Smooth muscle cell (in vitro differentiated cells): Measurements from ENCODE around the gene ZNF544. TPM values are rescaled to one million over a fixed set of nuclear protein-coding genes. Genes with fewer than 3 reads are reported as not detected.

Source experiments
- DNase-seq: peaks from one replicate; lab custom pipeline; 2025; ENCODE audit not compliant: unreplicated experiment; lab: John Stamatoyannopoulos, UW
- H2AFZ ChIP-seq: fragments of 200-600 bp; sonication (generic); 2 replicates; pipeline ENCODE4 v1.6.0; 2016; ENCODE audit warnings: antibody characterized with exemption, low read depth, mild to moderate bottlenecking
- H3F3A ChIP-seq: fragments of 200-600 bp; sonication (generic); 2 replicates; pipeline ENCODE4 v1.6.0; 2017; ENCODE audit warnings: antibody characterized with exemption, low read depth
- H3K27ac ChIP-seq: fragments of 200-600 bp; sonication (generic); 2 replicates; pipeline ENCODE4 v1.5.1; 2016; ENCODE audit warnings: low read depth, mild to moderate bottlenecking
- H3K27me3 ChIP-seq: fragments of 200-600 bp; sonication (generic); 2 replicates; pipeline ENCODE4 v1.6.1; 2016; ENCODE audit warnings: low read depth, mild to moderate bottlenecking
- H3K36me3 ChIP-seq: fragments of 200-600 bp; sonication (generic); 2 replicates; pipeline ENCODE4 v1.5.1; 2016; ENCODE audit warnings: low read depth
- H3K4me1 ChIP-seq: fragments of 200-600 bp; sonication (generic); 2 replicates; pipeline ENCODE4 v1.5.1; 2016; ENCODE audit warnings: low read depth
- H3K4me2 ChIP-seq: fragments of 200-600 bp; sonication (generic); 2 replicates; pipeline ENCODE4 v1.6.0; 2016; ENCODE audit warnings: mild to moderate bottlenecking
- H3K4me3 ChIP-seq: fragments of 200-600 bp; sonication (generic); 2 replicates; pipeline ENCODE4 v1.5.1; 2016; ENCODE audit warnings: mild to moderate bottlenecking
- H3K79me2 ChIP-seq: fragments of 200-600 bp; sonication (generic); 2 replicates; pipeline ENCODE4 v1.6.0; 2016; ENCODE audit warnings: low read depth, mild to moderate bottlenecking
- H3K9ac ChIP-seq: fragments of 200-600 bp; sonication (generic); 2 replicates; pipeline ENCODE4 v1.6.0; 2016; ENCODE audit warnings: low read depth
- H3K9me3 ChIP-seq: fragments of 200-600 bp; sonication (generic); replicated peaks from 2 replicates; pipeline ENCODE4 v1.5.1; 2016; ENCODE audit warnings: low read depth
- H4K20me1 ChIP-seq: fragments of 200-600 bp; sonication (generic); 2 replicates; pipeline ENCODE4 v1.6.0; 2016; ENCODE audit warnings: low read depth
- WGBS: methylation state at CpG from one replicate; pipeline ENCODE4 v1.1.7; 2016; ENCODE audit warnings: low lambda C conversion rate; 5-methylcytosine and 5-hydroxymethylcytosine counted together
- polyA plus RNA-seq: library from polyadenylated mRNA; unstranded; fragments of >200 nt; fragmentation: Nextera tagmentation; extraction: Ambion mirVana; gene quantifications from 2 replicates; pipeline ENCODE4 v1.2.1, GENCODE V29; 2016
- total RNA-seq: library from RNA; depleted of rRNA; stranded (reverse); fragments of >200 nt; gene quantifications from 2 replicates; pipeline ENCODE4 v1.2.3, GENCODE V29; 2014
- TF ChIP-seq, protein P1 (sequence below): fragments of 200-600 bp; sonication (generic); IDR thresholded peaks from 2 replicates; pipeline ENCODE4 v1.5.1; 2017; ENCODE audit warnings: borderline replicate concordance, mild to moderate bottlenecking, antibody characterized with exemption; ENCODE audit not compliant: insufficient read depth, poor library complexity, severe bottlenecking

The ZNF544 gene
- total and polyA plus RNA-seq, 2 experiments from 2014 or later: 12.9 to 144 TPM

DNA sequence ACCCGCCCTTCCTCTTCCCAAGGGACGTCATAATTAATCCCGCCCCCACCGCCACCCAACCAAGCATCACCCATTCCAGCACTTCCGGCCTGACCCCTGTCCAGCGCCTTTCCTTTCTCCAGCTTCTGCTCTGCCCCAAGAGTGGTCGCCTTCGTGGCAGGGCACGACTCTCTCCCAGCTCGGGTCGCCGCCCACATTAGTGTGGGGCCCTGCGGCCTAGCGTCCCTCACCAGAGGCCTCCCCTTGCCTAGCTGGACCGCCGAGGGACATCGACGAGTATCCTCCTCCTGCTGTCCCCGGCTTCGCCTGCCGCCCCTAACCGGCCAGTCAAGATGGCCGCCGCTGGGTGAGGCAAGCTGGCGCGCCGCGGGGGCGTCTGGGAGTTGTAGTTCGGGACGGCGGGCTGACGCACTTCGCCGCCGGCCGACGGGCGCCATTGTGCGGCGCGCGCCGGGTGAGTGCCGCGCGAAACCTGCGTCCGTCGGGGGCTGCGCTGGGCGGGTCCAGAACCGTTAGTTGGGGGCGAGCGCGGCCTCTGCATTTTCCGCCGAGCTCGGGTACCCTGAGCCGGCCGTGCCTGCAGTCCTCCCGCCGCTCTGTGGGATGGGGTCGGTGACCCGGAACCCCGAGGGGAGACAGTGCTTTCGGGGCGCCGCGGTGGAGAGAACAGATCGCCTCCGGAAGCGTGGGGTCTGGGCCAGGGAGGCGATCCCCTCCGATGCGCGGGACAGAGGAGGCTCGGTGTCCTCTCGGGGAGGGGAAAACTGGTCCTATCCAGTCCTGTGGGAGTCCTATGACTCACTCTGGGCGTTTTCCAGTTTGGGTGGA, 45.5 kb upstream of the ZNF544 start, which contains the start of gene ZNF274:
Gene ZNF274, plus strand, starts transcription at position 73 of the 828 bp plus-strand sequence. CDS start 905 bp downstream, outside the sequence.
- peak; percentile 81 for DNase-seq
- H3K27ac ChIP-seq: peak within 1 kb of the TSS; percentile 100
- no peaks in the 10 kb centered on the region for H4K20me1 ChIP-seq
- peak within 1 kb of the TSS; percentile 91 for H2AFZ ChIP-seq
- no peaks in the 10 kb centered on the region for H3K4me1 ChIP-seq
- peaks cover 34% of the 10 kb centered on the region for H3K36me3 ChIP-seq
- peaks cover 55% of the 10 kb centered on the region for H3K9me3 ChIP-seq
- no peaks in the 10 kb centered on the region for H3K27me3 ChIP-seq
- peak within 1 kb of the TSS; percentile 99 for H3K9ac ChIP-seq
- WGBS: under 1% methylated on average over 72 of the region's 80 CpGs
- H3F3A ChIP-seq: no peaks in the 10 kb centered on the region
- TF ChIP-seq, protein P1, sequence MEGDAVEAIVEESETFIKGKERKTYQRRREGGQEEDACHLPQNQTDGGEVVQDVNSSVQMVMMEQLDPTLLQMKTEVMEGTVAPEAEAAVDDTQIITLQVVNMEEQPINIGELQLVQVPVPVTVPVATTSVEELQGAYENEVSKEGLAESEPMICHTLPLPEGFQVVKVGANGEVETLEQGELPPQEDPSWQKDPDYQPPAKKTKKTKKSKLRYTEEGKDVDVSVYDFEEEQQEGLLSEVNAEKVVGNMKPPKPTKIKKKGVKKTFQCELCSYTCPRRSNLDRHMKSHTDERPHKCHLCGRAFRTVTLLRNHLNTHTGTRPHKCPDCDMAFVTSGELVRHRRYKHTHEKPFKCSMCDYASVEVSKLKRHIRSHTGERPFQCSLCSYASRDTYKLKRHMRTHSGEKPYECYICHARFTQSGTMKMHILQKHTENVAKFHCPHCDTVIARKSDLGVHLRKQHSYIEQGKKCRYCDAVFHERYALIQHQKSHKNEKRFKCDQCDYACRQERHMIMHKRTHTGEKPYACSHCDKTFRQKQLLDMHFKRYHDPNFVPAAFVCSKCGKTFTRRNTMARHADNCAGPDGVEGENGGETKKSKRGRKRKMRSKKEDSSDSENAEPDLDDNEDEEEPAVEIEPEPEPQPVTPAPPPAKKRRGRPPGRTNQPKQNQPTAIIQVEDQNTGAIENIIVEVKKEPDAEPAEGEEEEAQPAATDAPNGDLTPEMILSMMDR: no peak
- peak within 1 kb of the TSS; percentile 97 for H3K4me3 ChIP-seq
- H3K4me2 ChIP-seq: peak within 1 kb of the TSS; percentile 96
- H3K79me2 ChIP-seq: peaks cover 19% of the 10 kb centered on the region

DNA sequence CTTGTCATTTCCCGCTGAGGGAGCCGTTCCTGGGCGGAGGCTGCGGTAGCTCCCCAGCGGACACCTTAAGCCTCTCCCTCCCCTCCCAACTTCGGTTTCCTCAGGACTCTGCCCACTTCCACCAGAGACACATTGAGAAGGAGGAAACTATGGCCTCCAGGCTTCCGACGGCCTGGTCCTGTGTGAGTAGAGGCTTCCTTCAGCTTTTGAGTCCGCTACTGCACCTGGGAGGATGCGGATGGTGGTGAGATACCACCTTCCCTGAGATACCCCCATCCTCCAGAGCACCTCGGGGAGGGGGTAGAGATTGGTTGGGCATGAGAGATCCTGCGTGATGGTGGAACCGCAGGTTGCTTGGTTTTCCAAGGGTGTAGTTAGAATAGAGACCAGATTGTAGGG, 44.9 kb upstream of the ZNF544 start:
- H3K4me2 ChIP-seq: peak overlapping the region; percentile 96
- H3K4me3 ChIP-seq: peak overlapping the region; percentile 97
- TF ChIP-seq, protein P1: no peak
- H3K9ac ChIP-seq: peak overlapping the region; percentile 99
- H3K36me3 ChIP-seq: peaks cover 36% of the 10 kb centered on the region
- 19% methylated on average over 11 of the region's 13 CpGs for WGBS
- no peaks in the 10 kb centered on the region for H3F3A ChIP-seq
- peaks cover 52% of the 10 kb centered on the region for H3K9me3 ChIP-seq
- no peak for DNase-seq
- H3K27me3 ChIP-seq: no peaks in the 10 kb centered on the region
- no peaks in the 10 kb centered on the region for H3K4me1 ChIP-seq
- H3K79me2 ChIP-seq: peaks cover 20% of the 10 kb centered on the region
- no peaks in the 10 kb centered on the region for H4K20me1 ChIP-seq
- no peak overlapping the region for H2AFZ ChIP-seq
- H3K27ac ChIP-seq: peak overlapping the region; percentile 100

DNA sequence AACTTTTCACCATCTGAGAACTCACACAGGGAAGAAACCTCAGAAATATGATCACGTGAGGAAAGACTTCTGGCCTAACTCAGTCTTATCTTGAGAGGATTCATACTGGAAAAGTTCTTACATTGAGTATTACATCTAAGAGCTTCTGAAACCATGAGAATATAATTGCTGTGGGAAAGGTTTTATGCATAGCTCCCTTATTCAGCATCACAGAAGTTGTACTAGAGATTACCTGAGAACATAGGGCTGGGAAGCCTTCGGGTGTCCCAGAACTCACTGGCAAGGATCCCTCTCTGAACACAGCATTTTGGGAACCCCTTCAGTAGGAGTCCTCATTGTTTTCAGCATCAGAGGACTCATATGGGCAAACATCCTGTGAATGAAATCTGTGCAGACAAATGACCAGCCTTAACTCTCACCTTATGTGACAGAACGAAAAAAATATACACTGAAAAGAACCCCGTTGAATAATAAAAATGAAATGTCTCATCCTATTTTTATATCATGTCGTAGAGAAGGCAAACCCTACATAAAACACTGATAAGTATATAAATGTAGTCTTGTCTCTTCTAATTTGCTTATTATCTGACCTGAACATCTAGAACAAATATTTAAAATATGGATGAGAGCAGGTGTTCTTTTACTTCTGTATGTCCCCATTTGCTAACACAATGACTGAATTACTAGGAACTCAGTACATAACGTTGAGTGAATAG, 31.7 kb upstream of the ZNF544 start:
- WGBS: 73% methylated on average over 6 of the region's 6 CpGs

More for the DNA sequence above, 31.7 kb upstream of the ZNF544 start:
- Histone ChIP-seq H2AFZ (no peak overlapping the region), H3K9ac (no peak overlapping the region), H3K27me3 (no peaks in the 10 kb centered on the region), H3K4me1 (no peaks in the 10 kb centered on the region), H3K27ac (no peak overlapping the region), H3K36me3 (peaks cover 90% of the 10 kb centered on the region), H3K4me2 (no peak overlapping the region), H4K20me1 (no peaks in the 10 kb centered on the region), H3K79me2 (no peaks in the 10 kb centered on the region), H3K4me3 (peak overlapping the region; percentile 22), H3F3A (no peaks in the 10 kb centered on the region), H3K9me3 (peaks cover 93% of the 10 kb centered on the region)
- DNase-seq: no peak
- TF ChIP-seq, protein P1: no peak
